ENCODE data around the gene PATZ1.
"Not testable (repeated sequence)": the region's sequence is repeated elsewhere in the genome, so short reads cannot be mapped to it uniquely, and the experiment has no call there.

The PATZ1 gene

DNA sequence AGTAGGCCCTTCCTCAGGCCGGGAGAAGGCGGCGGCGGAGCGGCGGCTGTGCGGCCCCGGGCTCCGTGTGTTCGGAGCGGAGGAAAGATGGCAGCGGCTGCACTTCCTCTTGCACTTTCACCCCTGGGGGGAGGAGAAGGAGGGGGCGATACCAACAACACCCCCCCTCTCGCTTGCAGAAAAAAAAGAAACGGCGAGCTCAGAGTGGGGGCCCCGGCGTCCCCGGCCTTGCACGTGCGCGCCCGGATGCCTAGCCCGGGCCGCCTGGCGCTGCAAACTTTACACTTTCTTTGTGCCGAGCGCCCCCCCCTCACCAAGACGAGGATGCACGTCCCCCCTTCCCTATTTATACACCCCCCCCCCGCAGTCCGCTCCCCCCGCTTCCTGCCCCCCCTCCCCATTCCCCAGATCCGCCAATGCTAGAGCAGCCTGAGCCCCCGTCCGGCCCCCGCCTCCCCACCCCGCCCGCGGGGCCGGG, at the start of gene PATZ1:
Gene PATZ1, minus strand, starts transcription at position 92 of the 478 bp plus-strand sequence. CDS start 744 bp downstream, outside the sequence.
- DNase-seq (ENCODE audit: low spot score): no peak

- no peak for DNase-seq (ENCODE audit: low spot score)
Observed at GRCh38 chr22:31394326-31394725, 48.2 kb upstream of the PATZ1 start.

DNA sequence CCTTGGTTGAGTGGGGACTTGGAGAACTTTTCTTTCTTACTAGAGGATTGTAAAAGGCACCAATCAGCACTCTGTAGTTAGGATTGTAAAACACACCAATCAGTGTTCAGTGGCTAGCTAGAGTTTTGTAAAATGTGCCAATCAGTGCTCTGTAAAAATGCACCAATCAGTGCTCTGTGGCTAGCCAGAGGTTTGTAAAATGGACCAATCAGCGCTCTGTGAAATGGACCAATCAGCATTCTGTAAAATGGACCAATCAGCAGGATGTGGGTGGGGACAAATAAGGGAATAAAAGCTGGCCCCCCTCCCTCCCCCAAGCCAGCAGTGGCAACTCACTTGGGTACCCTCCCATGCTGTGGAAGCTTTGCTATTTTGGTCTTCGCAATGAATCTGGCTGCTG, 47.7 kb upstream of the PATZ1 start:
- no peak for DNase-seq (ENCODE audit: low spot score)

DNA sequence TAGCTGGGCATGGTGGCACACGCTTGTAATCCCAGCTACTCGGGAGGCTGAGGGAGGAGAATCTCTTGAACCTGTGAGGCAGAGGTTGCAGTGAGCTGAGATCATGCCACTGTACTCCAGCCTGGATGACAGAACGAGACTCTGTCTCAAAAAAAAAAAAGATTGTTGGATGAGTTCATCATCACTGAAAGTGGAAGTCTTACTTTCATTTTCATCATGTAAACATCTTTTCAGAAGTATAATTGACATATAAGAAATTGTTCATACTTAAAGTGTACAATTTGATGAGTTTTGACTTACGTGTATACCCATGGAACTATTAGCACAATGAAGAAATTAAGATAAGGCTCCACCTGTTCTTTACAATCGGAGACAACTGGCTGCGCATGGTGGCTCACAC, 32.5 kb upstream of the PATZ1 start:
- DNase-seq (ENCODE audit: low spot score): not testable (repeated sequence)

DNA sequence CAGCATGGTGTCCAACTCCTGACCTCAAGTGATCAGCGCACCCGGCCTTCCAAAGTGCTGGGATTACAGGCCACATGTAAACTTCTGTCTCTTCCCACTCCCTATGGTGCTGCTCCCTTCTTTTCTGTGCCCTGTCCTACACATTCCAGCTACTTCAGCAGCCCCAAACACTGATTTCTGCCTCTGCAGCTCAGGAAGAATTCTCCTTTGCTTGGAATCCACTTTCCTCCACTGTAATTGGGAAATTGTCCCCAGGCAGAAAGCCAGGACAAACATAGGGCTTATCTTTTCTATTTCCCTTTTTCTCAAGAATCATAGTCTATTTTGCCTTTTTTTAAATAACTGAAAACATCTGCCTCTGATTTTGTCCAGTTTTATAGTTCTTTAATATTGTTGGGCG, 32.0 kb upstream of the PATZ1 start:
- no peak for DNase-seq (ENCODE audit: low spot score)

GRCh38 chr22:31377612-31378011, 31.5 kb upstream of the PATZ1 start:
- DNase-seq (ENCODE audit: low spot score): no peak

DNA sequence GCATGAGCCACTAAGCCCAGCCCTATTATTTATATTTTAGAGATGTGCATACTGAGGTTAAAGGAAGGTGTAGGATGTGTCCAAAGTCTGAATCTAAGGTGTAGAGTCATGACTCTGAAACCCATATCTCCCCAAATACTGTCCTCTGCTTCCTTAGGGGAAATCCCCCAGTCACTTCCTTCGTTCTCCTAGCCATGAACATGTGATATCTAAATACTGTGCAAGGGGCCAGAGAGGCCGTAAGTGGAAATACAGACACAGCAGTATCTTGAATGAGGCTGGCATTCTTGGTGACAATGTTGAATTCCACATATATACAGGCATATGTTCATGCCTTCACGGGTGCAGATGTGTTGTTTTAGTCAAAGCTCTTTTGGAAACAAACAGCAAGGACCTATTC, 21.3 kb upstream of the PATZ1 start:
- no peak for DNase-seq (ENCODE audit: low spot score)

DNA sequence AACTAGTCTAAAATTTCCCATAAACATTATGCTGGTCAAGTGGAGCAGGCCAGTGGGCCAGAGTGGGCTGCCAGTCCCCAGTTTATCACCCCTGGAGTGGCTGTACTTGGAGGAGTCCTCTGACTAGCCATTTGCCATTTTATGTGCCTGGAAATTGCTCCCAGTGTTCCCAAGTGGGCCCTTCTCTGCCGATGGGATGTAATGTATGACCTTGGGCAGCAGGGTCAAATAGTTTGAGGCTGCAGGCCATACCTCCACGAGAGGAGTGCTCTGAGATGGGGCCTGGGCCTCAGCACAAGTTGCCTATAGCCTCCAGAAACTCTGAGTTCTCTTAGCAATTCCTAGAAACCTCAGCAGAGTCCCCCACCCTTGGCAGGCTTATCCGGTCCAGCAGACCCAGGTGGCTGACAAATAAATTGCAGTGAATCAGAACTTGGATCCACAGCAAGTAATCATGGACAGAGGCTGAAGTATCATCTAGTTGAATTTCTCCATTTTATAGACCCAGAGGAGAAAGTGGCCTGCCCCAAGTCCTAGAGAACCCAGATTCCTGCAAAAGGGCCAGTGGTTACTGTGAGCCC, 17.8 kb upstream of the PATZ1 start:
- no peak for DNase-seq (ENCODE audit: low spot score)

GRCh38 chr22:31361743-31362142, 15.6 kb upstream of the PATZ1 start:
- no peak for DNase-seq (ENCODE audit: low spot score)

- no peak for DNase-seq (ENCODE audit: low spot score)
Observed at GRCh38 chr22:31360029-31360428, 13.9 kb upstream of the PATZ1 start.

GRCh38 chr22:31354515-31354914, 8.4 kb upstream of the PATZ1 start:
- no peak for DNase-seq (ENCODE audit: low spot score)

DNA sequence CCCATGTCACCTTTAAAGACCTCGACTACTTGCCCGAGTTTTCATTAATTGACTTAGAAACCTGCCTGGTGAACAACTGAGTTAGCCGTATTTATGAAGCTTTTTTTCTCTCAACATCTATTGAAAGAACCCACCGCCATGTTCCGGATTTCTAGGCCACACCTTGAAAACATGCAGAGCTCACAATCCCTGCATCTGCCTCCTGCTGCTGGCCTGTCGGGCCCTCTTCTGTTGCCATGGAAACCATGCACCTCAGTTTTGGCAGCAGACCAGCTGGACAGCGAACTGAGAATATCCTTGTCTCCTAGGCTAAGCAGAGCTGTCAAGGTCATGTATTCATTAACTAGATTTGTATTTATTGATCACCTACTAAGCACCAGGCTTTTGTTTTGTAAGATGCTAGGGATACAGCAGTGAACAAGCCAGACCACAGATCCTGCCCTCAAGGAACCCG, 4.3 kb upstream of the PATZ1 start:
- no peak for DNase-seq (ENCODE audit: low spot score)

GRCh38 chr22:31349960-31350359, 3.8 kb upstream of the PATZ1 start:
- no peak for DNase-seq (ENCODE audit: low spot score)

- DNase-seq (ENCODE audit: low spot score): no peak
Observed at GRCh38 chr22:31348766-31349165, 2.6 kb upstream of the PATZ1 start.

- not testable (repeated sequence) for DNase-seq (ENCODE audit: low spot score)
Observed at GRCh38 chr22:31348009-31348337, 1.8 kb upstream of the PATZ1 start.

DNA sequence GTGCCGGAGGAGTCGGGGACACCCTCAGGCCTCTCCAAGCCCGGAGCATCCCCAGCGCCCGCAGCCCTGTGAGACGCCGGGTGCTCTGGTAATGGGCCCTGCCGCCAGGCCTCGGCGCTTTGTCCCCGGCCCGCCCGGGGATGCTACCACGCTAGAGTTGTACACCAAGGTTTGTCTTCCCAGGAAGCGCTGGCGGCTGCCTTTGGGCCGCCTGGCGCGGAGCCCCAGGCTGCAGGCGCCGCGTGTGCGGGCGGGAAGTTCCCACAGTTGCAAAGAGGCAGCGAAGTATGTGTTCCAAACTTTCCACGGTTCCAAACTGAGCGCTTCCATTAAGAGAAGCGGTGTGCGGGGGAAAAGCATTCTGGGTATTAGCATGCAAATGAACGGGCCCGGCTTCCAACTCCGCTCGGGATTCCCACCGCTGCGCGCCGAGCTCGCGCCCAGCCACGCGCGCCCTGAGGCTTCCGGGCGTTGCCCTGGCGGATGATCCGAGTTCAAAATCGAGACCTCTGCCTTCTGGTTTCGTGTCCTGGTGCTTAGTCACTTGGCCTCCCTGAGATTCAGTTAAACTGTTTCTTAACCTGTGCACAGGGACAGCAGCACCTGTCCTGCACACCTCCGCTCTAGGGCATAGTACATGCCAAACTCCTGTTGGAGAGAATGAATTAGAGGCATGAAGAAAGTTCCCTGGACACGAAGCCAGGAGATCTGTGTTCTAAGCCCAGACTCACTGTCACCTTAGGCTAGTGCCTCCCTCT, 1.3 kb upstream of the PATZ1 start:
- no peak for DNase-seq (ENCODE audit: low spot score)

DNA sequence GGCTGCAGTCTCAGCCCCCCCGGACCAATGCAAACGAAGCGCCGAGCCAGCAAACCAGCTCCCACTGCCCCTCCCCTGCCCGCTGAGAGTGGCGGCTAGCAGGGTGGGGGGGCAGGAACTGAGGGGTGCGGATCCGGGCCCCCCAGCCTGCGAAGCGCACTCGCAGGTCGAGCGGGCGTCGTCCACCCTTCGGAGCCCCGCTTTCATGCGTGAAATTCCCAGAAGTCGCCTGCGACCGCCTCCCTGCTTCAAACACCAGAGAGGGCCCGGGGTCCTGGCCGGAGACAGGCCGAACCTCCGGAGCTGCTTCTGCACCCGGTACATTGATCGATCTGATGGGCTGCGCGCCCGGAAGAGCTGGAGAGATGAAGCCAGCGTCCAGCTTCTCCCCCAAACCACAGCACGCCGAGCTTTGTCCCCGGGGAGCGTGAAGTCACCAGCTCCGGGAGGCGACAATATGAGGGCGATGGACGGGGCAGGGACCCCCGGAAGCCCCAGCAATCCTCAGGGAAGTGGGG, 646 bp upstream of the PATZ1 start:
- DNase-seq (ENCODE audit: low spot score): no peak

DNA sequence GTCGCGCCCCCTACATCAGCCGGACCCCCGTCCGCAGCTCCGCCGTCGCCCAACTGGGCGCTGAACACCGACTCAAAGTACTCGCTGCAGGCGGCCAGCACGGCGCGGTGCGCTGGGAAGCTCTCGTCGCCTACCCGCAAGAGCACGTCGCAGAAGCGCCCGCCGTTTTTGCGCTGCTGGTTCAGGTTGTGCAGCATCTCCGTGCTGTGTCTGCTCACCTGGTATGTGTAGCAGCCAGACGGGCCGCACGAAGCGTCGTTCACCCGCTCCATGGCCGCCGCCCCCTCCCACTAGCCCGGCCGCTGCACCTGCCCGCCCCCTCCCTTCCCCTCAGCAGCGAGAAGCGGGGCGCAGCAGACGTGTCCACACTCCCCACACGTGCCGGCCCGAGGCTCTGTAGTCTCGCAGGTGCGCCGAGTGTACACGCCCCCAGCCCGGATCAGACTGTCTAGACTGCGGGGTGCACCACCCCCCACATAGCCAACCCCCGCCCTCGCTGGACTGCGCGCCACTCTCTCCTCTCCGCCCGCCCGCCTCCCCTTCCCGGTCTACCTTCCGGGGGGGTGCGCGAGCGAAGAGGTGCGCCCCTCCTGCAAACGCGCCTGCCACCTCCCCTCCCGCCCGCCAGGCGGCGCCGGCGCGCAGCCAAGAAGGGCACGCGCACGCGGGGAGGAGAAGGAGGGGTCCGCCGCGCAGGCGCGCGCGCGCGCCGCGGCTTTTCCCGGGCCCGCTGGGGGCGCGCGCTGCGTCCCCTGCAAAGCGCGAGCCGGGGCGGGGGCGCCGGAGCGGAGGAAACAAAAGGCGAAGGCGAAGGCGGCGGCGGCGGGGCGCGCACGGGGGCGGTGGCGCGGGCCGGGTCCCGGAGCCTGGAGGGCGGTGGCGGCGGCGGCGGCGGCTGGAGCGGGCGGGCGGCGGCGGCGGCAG, 553 bp downstream of the PATZ1 start:
- DNase-seq (ENCODE audit: low spot score): peak; percentile 82

DNA sequence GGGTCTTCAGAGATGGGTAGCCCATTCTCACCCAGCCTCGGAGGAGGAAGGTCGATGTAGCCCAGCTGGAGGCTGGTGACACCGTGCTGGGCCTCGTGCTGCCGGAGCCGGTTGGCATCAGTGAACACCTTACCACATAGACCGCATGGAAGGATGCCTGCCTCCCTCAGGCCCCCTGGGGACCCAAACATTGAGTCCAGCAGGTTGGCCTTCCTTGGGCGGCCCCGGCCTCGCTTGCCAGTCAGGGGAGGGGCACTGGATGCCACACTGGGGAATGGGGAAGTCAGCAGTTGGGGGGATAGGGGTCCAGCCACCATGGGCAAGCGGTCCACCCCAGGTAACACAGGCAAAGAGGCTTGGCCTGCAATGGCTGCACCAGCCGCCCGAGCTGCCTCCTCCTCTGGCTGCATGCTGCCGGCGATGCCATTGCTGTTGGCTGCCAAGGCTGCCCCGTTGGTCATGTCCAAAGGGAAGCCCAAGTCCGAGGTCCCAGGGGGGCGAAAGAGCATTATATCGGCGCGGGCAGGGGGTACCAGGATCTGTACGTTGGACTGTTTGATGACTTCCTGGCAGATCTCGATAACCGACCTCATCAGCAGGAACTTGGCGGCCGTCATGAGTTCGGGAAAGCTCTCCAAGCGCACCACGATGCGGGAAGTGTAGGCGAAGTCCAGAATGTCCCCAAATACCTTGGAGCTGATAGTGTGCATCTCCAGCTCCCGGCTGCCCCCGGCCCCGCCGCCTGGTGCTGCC, 1.4 kb downstream of the PATZ1 start:
- no peak for DNase-seq (ENCODE audit: low spot score)

- DNase-seq (ENCODE audit: low spot score): no peak
Observed at GRCh38 chr22:31344256-31344577, 1.9 kb downstream of the PATZ1 start.

DNA sequence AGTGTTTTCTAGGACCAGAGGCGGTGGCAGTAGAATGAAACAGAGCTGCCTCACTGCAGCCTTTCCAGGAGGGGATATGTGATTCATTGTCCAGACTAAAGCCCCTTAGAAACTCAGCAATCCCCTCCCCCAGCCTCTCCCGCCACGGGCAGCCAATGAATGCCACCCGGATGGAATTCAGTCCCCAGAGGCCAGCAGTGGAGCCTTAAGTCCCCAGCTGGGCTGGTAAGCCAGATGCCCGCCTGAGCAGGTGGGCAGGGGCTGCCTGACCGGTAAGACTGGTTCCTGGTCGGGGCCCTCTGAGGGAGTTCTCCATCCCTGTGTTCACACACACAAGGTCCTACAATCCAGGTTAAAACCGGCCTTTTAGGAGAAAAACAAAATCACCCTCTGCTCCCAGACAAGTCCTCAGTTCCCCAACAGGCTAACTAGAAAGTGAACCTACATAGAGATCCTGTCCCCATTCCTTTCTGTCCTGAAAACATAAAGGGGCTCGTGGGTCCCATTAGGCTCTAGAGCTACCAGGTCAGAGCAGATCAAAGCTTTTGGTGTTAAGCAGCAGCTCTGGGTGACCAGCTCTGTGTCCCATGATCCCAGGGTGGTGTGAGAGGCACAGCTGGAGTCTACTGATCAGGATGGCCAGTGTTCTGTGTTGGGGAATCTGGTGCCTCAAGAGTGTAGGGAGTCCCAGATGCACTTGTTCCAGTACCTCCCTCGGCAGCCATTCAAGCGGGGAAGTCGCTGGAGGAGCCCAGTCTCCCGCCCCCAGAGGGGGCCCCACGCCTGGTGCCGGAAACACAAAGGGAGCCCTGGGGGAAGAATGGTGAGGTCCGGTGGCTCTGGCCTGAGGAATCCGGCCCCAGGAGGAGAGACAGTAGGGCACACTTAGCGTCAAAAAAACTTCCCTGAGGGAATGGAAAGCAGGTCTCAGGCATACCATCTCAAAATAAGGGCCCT, 2.6 kb downstream of the PATZ1 start:
- no peak for DNase-seq (ENCODE audit: low spot score)

All from hematopoietic multipotent progenitor cell treated with erythropoietin and hydrocortisone succinate and interleukin-3 and kit ligand, for 17 days (in vitro differentiated cells).